Upper lobe of left lung (tissue), 4 donors: ENCODE data around the gene DISC1.

ENCODE experiments used
- POLR2A ChIP-seq, 4 donors: fragments of 450-650 bp; IDR thresholded peaks; one replicate each; pipeline ENCODE4 v1.5.1; 2016 to 2017; ENCODE audit warnings: antibody characterized with exemption in 4 of 4, mild to moderate bottlenecking in 2 of 4
- TF ChIP-seq, protein P1 (sequence below), 6 experiments: fragments of 450-650 bp in 4 of 6; fragments of 200-600 bp in 2 of 6; sonication (generic) in 2 of 6; IDR thresholded peaks; one replicate each; pipeline ENCODE4 v1.5.1; 2016 to 2019; ENCODE audit warnings: antibody characterized with exemption in 6 of 6

DNA sequence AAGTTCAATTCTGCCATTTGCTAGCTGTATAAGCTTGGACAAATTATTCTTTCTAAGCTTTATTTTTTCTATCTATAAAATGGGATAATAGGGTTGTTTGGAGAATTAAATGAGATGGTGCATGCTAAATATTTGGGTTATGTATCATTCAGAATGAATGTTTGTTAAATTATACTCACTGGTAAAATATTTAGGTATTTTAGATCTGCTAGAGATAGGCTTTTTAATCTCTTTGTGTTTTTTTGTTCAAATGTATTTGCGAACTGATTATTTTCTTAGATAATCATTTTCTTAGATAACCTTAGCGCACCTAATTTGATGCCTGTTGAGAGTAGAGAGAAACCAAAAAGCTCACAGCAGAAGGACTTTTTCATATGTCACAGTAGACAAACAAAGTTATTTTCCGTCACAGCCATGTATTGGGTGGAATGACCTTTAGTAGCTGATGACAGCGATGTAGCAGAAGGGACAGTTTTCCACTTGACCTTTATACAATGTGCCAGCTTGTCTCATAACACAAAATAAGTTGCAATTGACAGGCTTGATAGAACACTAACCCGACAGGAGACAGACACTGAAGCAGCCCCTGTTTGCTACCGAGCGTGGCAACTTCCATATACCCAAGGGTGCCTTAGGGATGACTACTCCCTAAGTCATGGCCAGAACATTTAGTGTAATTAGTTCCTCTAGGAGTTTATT is 93.0 kb downstream of the DISC1 start:
- no peak for TF ChIP-seq POLR2A (IDR thresholded peaks at IDR 0.05)
- TF ChIP-seq, protein P1, sequence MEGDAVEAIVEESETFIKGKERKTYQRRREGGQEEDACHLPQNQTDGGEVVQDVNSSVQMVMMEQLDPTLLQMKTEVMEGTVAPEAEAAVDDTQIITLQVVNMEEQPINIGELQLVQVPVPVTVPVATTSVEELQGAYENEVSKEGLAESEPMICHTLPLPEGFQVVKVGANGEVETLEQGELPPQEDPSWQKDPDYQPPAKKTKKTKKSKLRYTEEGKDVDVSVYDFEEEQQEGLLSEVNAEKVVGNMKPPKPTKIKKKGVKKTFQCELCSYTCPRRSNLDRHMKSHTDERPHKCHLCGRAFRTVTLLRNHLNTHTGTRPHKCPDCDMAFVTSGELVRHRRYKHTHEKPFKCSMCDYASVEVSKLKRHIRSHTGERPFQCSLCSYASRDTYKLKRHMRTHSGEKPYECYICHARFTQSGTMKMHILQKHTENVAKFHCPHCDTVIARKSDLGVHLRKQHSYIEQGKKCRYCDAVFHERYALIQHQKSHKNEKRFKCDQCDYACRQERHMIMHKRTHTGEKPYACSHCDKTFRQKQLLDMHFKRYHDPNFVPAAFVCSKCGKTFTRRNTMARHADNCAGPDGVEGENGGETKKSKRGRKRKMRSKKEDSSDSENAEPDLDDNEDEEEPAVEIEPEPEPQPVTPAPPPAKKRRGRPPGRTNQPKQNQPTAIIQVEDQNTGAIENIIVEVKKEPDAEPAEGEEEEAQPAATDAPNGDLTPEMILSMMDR (IDR thresholded peaks at IDR 0.05), result no peak
